Stimulated activated CD4-positive, alpha-beta T cell treated with anti-CD3 and anti-CD28 coated beads, Interleukin-2, amount 100 ng/mL, for 48 hours (primary cell): ENCODE results near the gene DNAJC15.
"Not testable (repeated sequence)": the region's sequence is repeated elsewhere in the genome, so short reads cannot be mapped to it uniquely, and the experiment has no call there.

ENCODE experiments used
- DNase-seq, 2 donors: peaks; one replicate each; pipeline ENCODE4 v3.0.0-alpha.2; 2020

The DNAJC15 gene

GRCh38 chr13:43023289-43023963, at the start of gene DNAJC15:
Gene DNAJC15 (plus strand): TSS chr13:43023586. CDS start chr13:43023627, 41 bp downstream.
- DNase-seq = peak; percentile 48 to 68

- DNase-seq = no peak
Observed at GRCh38 chr13:42976066-42976465, 47.3 kb upstream of the DNAJC15 start.

- DNase-seq = no peak
Observed at GRCh38 chr13:42977219-42977659, 46.1 kb upstream of the DNAJC15 start.

- DNase-seq = no peak
Observed at GRCh38 chr13:42981317-42981716, 42.1 kb upstream of the DNAJC15 start.

- DNase-seq = no peak
Observed at GRCh38 chr13:42981853-42982252, 41.5 kb upstream of the DNAJC15 start.

- no peak for DNase-seq
Observed at GRCh38 chr13:42984026-42984425, 39.4 kb upstream of the DNAJC15 start.

- no peak for DNase-seq
Observed at GRCh38 chr13:42984691-42985090, 38.7 kb upstream of the DNAJC15 start.

- no peak for DNase-seq
Observed at GRCh38 chr13:42985312-42986175, 37.8 kb upstream of the DNAJC15 start.

- no peak for DNase-seq
Observed at GRCh38 chr13:42986176-42986574, 37.2 kb upstream of the DNAJC15 start.

GRCh38 chr13:42990291-42991232, 32.8 kb upstream of the DNAJC15 start:
- no peak for DNase-seq

- not testable (repeated sequence) for DNase-seq
Observed at GRCh38 chr13:42991233-42991897, 32.0 kb upstream of the DNAJC15 start.

GRCh38 chr13:42991898-42992763, 31.3 kb upstream of the DNAJC15 start, which contains the start of gene EPSTI1:
Gene EPSTI1 (minus strand): TSS chr13:42992241. CDS start chr13:42992165, 76 bp downstream.
- DNase-seq = peak; percentile 56 to 58

- DNase-seq = no peak
Observed at GRCh38 chr13:42992764-42993122, 30.6 kb upstream of the DNAJC15 start.

- no peak for DNase-seq
Observed at GRCh38 chr13:42994878-42995277, 28.5 kb upstream of the DNAJC15 start.

- no peak for DNase-seq
Observed at GRCh38 chr13:42996584-42996983, 26.8 kb upstream of the DNAJC15 start.

- no peak for DNase-seq
Observed at GRCh38 chr13:42997381-42997780, 26.0 kb upstream of the DNAJC15 start.

GRCh38 chr13:42999491-42999890, 23.9 kb upstream of the DNAJC15 start:
- no peak for DNase-seq

GRCh38 chr13:43000676-43001075, 22.7 kb upstream of the DNAJC15 start:
- DNase-seq = no peak

GRCh38 chr13:43002021-43002420, 21.4 kb upstream of the DNAJC15 start:
- no peak for DNase-seq

GRCh38 chr13:43003010-43003409, 20.4 kb upstream of the DNAJC15 start:
- DNase-seq = no peak

GRCh38 chr13:43003729-43004128, 19.7 kb upstream of the DNAJC15 start:
- no peak for DNase-seq
